ENCODE measurements around the gene MTCH2. TPM values are rescaled to one million over a fixed set of nuclear protein-coding genes. Genes with fewer than 3 reads are reported as not detected.
"Not testable (repeated sequence)": the region's sequence is repeated elsewhere in the genome, so short reads cannot be mapped to it uniquely, and the experiment has no call there.

MTCH2 gene
- total RNA-seq, 1 donor from 2014 or later, result 44.9 TPM

GRCh38 chr11:47636331-47636730 lies 6.0 kb downstream of the MTCH2 start:
- not testable (repeated sequence) for DNase-seq

- no peak for DNase-seq
Observed at GRCh38 chr11:47631473-47631872, 10.9 kb downstream of the MTCH2 start.

- no peak for DNase-seq
Observed at GRCh38 chr11:47628026-47628425, 14.3 kb downstream of the MTCH2 start.

GRCh38 chr11:47626234-47626633 lies 16.1 kb downstream of the MTCH2 start:
- DNase-seq, result no peak

- DNase-seq, result no peak
Observed at GRCh38 chr11:47620836-47621378, 21.5 kb downstream of the MTCH2 start.

- DNase-seq, result peak; percentile 14
Observed at GRCh38 chr11:47617417-47617809, 24.9 kb downstream of the MTCH2 start.

- peak; percentile 81 for DNase-seq
Observed at GRCh38 chr11:47616726-47617416, 25.5 kb downstream of the MTCH2 start.

- no peak for DNase-seq
Observed at GRCh38 chr11:47615249-47615648, 27.1 kb downstream of the MTCH2 start.

- DNase-seq, result no peak
Observed at GRCh38 chr11:47611348-47611794, 31.0 kb downstream of the MTCH2 start.

GRCh38 chr11:47609675-47610074 lies 32.7 kb downstream of the MTCH2 start:
- no peak for DNase-seq

- DNase-seq, result peak; percentile 73
Observed at GRCh38 chr11:47607380-47607779, 35.0 kb downstream of the MTCH2 start.

- peak; percentile 35 for DNase-seq
Observed at GRCh38 chr11:47606731-47607130, 35.6 kb downstream of the MTCH2 start.

- DNase-seq, result no peak
Observed at GRCh38 chr11:47605921-47606320, 36.4 kb downstream of the MTCH2 start.

- no peak for DNase-seq
Observed at GRCh38 chr11:47603295-47603694, 39.1 kb downstream of the MTCH2 start.

- DNase-seq, result no peak
Observed at GRCh38 chr11:47599902-47600301, 42.5 kb downstream of the MTCH2 start.

- DNase-seq, result no peak
Observed at GRCh38 chr11:47595967-47596366, 46.4 kb downstream of the MTCH2 start.

GRCh38 chr11:47595029-47595428 lies 47.3 kb downstream of the MTCH2 start:
- DNase-seq, result no peak

GRCh38 chr11:47593934-47594855 lies 48.2 kb downstream of the MTCH2 start, which contains the start of gene C1QTNF4:
Gene C1QTNF4, minus strand, starts transcription at chr11:47594411. Its CDS starts 3,601 bp downstream, at chr11:47590810.
- DNase-seq, result no peak

- DNase-seq, result no peak
Observed at GRCh38 chr11:47593492-47593933, 48.8 kb downstream of the MTCH2 start.

GRCh38 chr11:47592970-47593369 lies 49.4 kb downstream of the MTCH2 start:
- no peak for DNase-seq

- DNase-seq, result no peak
Observed at GRCh38 chr11:47592251-47592650, 50.1 kb downstream of the MTCH2 start.

- DNase-seq, result no peak
Observed at GRCh38 chr11:47591764-47592163, 50.6 kb downstream of the MTCH2 start.

All from tongue (tissue), 2 donors.